OCI-LY1 (cell line): ENCODE data around the gene SUPT3H.

Source experiments
- H2AFZ ChIP-seq: fragments of 200-600 bp; sonication (generic), shearing (Covaris generic); 2 replicates; pipeline ENCODE4 v1.6.0; 2014; ENCODE audit warnings: antibody characterized with exemption, mild to moderate bottlenecking, low read length
- H3F3A ChIP-seq: fragments of 200-600 bp; sonication (generic), shearing (Covaris generic); 2 replicates; pipeline ENCODE4 v1.6.0; 2014; ENCODE audit warnings: mild to moderate bottlenecking, antibody characterized with exemption, low read length, moderate library complexity; ENCODE audit not compliant: insufficient read depth
- H3K27ac ChIP-seq: fragments of 200-600 bp; sonication (generic); 2 replicates; pipeline ENCODE4 v1.5.1; 2014; ENCODE audit warnings: low read length, mixed run types, mild to moderate bottlenecking, low read depth; ENCODE audit not compliant: poor library complexity, severe bottlenecking
- H3K27me3 ChIP-seq: fragments of 200-600 bp; sonication (generic); 2 replicates; pipeline ENCODE4 v1.6.0; 2014; ENCODE audit warnings: antibody characterized with exemption, mild to moderate bottlenecking, low read length, moderate library complexity; ENCODE audit not compliant: insufficient read depth
- H3K36me3 ChIP-seq: fragments of 200-600 bp; sonication (generic); 2 replicates; pipeline ENCODE4 v1.6.1; 2014; ENCODE audit warnings: mild to moderate bottlenecking, antibody characterized with exemption, low read length, moderate library complexity, mixed read lengths; ENCODE audit not compliant: insufficient read depth
- H3K4me1 ChIP-seq: fragments of 200-600 bp; sonication (generic); 2 replicates; pipeline ENCODE4 v1.5.1; 2014; ENCODE audit warnings: mild to moderate bottlenecking, low read length, moderate library complexity; ENCODE audit not compliant: insufficient read depth, severe bottlenecking
- H3K4me2 ChIP-seq: fragments of 200-600 bp; sonication (generic), shearing (Covaris generic); 2 replicates; pipeline ENCODE4 v1.6.1; 2014; ENCODE audit warnings: low read length
- H3K4me3 ChIP-seq: fragments of 200-600 bp; sonication (generic); 2 replicates; pipeline ENCODE4 v1.5.1; 2014; ENCODE audit warnings: low read length, low read depth, mild to moderate bottlenecking, mixed read lengths; ENCODE audit not compliant: poor library complexity, severe bottlenecking
- H3K79me2 ChIP-seq: fragments of 200-600 bp; shearing (Covaris generic); 2 replicates; pipeline ENCODE4 v1.6.1; 2016; ENCODE audit warnings: mixed run types, low read length, mixed read lengths; ENCODE audit not compliant: insufficient read depth
- H3K9ac ChIP-seq: fragments of 200-600 bp; sonication (generic), shearing (Covaris generic); 2 replicates; pipeline ENCODE4 v1.6.1; 2014; ENCODE audit warnings: mild to moderate bottlenecking, low read length, mixed read lengths
- H3K9me2 ChIP-seq: fragments of 200-600 bp; sonication (generic), shearing (Covaris generic); 2 replicates; pipeline ENCODE4 v1.6.1; 2014; ENCODE audit warnings: low read depth, mild to moderate bottlenecking, low read length, mixed read lengths
- H3K9me3 ChIP-seq: fragments of 200-600 bp; shearing (Covaris generic); 2 replicates; pipeline ENCODE4 v1.6.1; 2014; ENCODE audit warnings: low read length, mixed read lengths
- H4K20me1 ChIP-seq: fragments of 200-600 bp; sonication (generic), shearing (Covaris generic); 2 replicates; pipeline ENCODE4 v1.6.0; 2016; ENCODE audit warnings: mild to moderate bottlenecking, low read length; ENCODE audit not compliant: insufficient read depth
- CTCF ChIP-seq: fragments of 200-600 bp; sonication (generic), shearing (Covaris generic); IDR thresholded peaks from 2 replicates; pipeline ENCODE4 v1.5.1; 2017; ENCODE audit warnings: mild to moderate bottlenecking, antibody characterized with exemption, low read length, moderate library complexity, mixed read lengths
- EZH2 ChIP-seq: fragments of 200-600 bp; sonication (generic), shearing (Covaris generic); IDR thresholded peaks from 2 replicates; pipeline ENCODE4 v1.8.0; 2017; ENCODE audit warnings: borderline replicate concordance, mixed run types, mild to moderate bottlenecking, antibody characterized with exemption, low read length, moderate library complexity, mixed read lengths

SUPT3H gene

GRCh38 chr6:44824567-44824966 is 553.2 kb downstream of the SUPT3H start:
- H3K9me2 ChIP-seq: no peaks in the 10 kb centered on the region
- TF ChIP-seq CTCF: no peak
- no peak for TF ChIP-seq EZH2
- H3K79me2 ChIP-seq: no peaks in the 10 kb centered on the region
- H3K4me1 ChIP-seq: no peaks in the 10 kb centered on the region
- no peaks in the 10 kb centered on the region for H3F3A ChIP-seq
- no peaks in the 10 kb centered on the region for H3K9me3 ChIP-seq
- H3K9ac ChIP-seq: no peak overlapping the region
- H3K27me3 ChIP-seq: no peaks in the 10 kb centered on the region
- no peak overlapping the region for H3K4me3 ChIP-seq
- H2AFZ ChIP-seq: no peak overlapping the region
- H3K27ac ChIP-seq: no peak overlapping the region
- no peak overlapping the region for H3K4me2 ChIP-seq
- H4K20me1 ChIP-seq: no peaks in the 10 kb centered on the region
- no peaks in the 10 kb centered on the region for H3K36me3 ChIP-seq

- Histone ChIP-seq H3F3A (no peaks in the 10 kb centered on the region), H4K20me1 (no peaks in the 10 kb centered on the region), H2AFZ (no peak overlapping the region), H3K79me2 (no peaks in the 10 kb centered on the region), H3K4me2 (no peak overlapping the region), H3K36me3 (no peaks in the 10 kb centered on the region), H3K27me3 (no peaks in the 10 kb centered on the region), H3K9me2 (no peaks in the 10 kb centered on the region), H3K9ac (no peak overlapping the region), H3K4me3 (no peak overlapping the region), H3K27ac (no peak overlapping the region), H3K9me3 (no peaks in the 10 kb centered on the region), H3K4me1 (no peaks in the 10 kb centered on the region)
- no peak for TF ChIP-seq EZH2
- no peak for TF ChIP-seq CTCF
Measured at GRCh38 chr6:44820759-44821158, 557.0 kb downstream of the SUPT3H start.

GRCh38 chr6:44820321-44820720 is 557.4 kb downstream of the SUPT3H start:
- TF ChIP-seq CTCF (no peak), EZH2 (no peak)
- no peak overlapping the region for H3K27ac ChIP-seq
- no peak overlapping the region for H3K9ac ChIP-seq
- H3F3A ChIP-seq: no peaks in the 10 kb centered on the region
- no peak overlapping the region for H2AFZ ChIP-seq
- H3K36me3 ChIP-seq: no peaks in the 10 kb centered on the region
- no peak overlapping the region for H3K4me3 ChIP-seq
- no peaks in the 10 kb centered on the region for H3K4me1 ChIP-seq
- no peaks in the 10 kb centered on the region for H3K27me3 ChIP-seq
- H4K20me1 ChIP-seq: no peaks in the 10 kb centered on the region
- H3K9me2 ChIP-seq: no peaks in the 10 kb centered on the region
- H3K9me3 ChIP-seq: no peaks in the 10 kb centered on the region
- no peaks in the 10 kb centered on the region for H3K79me2 ChIP-seq
- no peak overlapping the region for H3K4me2 ChIP-seq
